ENCODE data around the gene CAPN8. TPM values are rescaled to one million over a fixed set of nuclear protein-coding genes. Genes with fewer than 3 reads are reported as not detected.

Gene CAPN8
- total RNA-seq, 6 experiments from 2014 or later = 0.35 to 1.1 TPM; not detected in 4

GRCh38 chr1:223653015-223653414 is 12.5 kb downstream of the CAPN8 start:
- no peak overlapping the region for H3K27ac ChIP-seq
- WGBS (ENCODE audit: insufficient coverage, low coverage, low lambda C conversion rate, missing lambda C conversion rate) = 92% methylated on average over 8 of the region's 14 CpGs
- intact Hi-C loops (cut with DNase I) = no loop called here

GRCh38 chr1:223652436-223652941 is 13.0 kb downstream of the CAPN8 start:
- intact Hi-C loops (cut with DNase I) = no loop called here
- WGBS (ENCODE audit: insufficient coverage, low coverage, low lambda C conversion rate, missing lambda C conversion rate) = 78% methylated on average over 8 of the region's 12 CpGs
- DNase-seq (no peak), ATAC-seq (no peak)
- TF ChIP-seq CTCF (IDR thresholded peaks at IDR 0.05) (no peak), POLR2A (IDR thresholded peaks at IDR 0.05) (no peak)
- no peaks in the 10 kb centered on the region for H3K9me3 ChIP-seq
- peaks cover 0 to 7% (median 0%) of the 10 kb centered on the region in 4 donors for H3K4me1 ChIP-seq
- H3K27me3 ChIP-seq = no peaks in the 10 kb centered on the region
- no peak overlapping the region for H3K27ac ChIP-seq
- no peak overlapping the region for H3K4me3 ChIP-seq
- no peaks in the 10 kb centered on the region for H3K36me3 ChIP-seq

More at GRCh38 chr1:223653015-223653414, 12.5 kb downstream of the CAPN8 start:
- no peaks in the 10 kb centered on the region for H3K9me3 ChIP-seq
- no peaks in the 10 kb centered on the region for H3K27me3 ChIP-seq
- DNase-seq = no peak
- no peak overlapping the region for H3K4me3 ChIP-seq
- TF ChIP-seq CTCF (IDR thresholded peaks at IDR 0.05) = no peak
- no peak for TF ChIP-seq POLR2A (IDR thresholded peaks at IDR 0.05)
- no peaks in the 10 kb centered on the region for H3K36me3 ChIP-seq
- H3K4me1 ChIP-seq = peaks cover 0 to 7% (median 0%) of the 10 kb centered on the region in 4 donors
- ATAC-seq = no peak

GRCh38 chr1:223651291-223651991 is 14.1 kb downstream of the CAPN8 start:
- no peaks in the 10 kb centered on the region for H3K36me3 ChIP-seq
- 72% methylated on average over 8 of the region's 8 CpGs for WGBS (ENCODE audit: insufficient coverage, low coverage, low lambda C conversion rate, missing lambda C conversion rate)
- no peak for ATAC-seq
- H3K4me3 ChIP-seq = no peak overlapping the region
- H3K9me3 ChIP-seq = no peaks in the 10 kb centered on the region
- no peaks in the 10 kb centered on the region for H3K27me3 ChIP-seq
- no peak for DNase-seq
- no peak overlapping the region for H3K27ac ChIP-seq
- TF ChIP-seq CTCF (IDR thresholded peaks at IDR 0.05) = no peak
- TF ChIP-seq POLR2A (IDR thresholded peaks at IDR 0.05) = no peak
- intact Hi-C loops (cut with DNase I) = no loop called here
- peaks cover 0 to 7% (median 0%) of the 10 kb centered on the region in 4 donors for H3K4me1 ChIP-seq

- DNase-seq = no peak
- no peak for ATAC-seq
- Histone ChIP-seq H3K9me3 (no peaks in the 10 kb centered on the region), H3K4me1 (peaks cover 0 to 6% (median 0%) of the 10 kb centered on the region in 4 donors), H3K36me3 (no peaks in the 10 kb centered on the region), H3K4me3 (no peak overlapping the region), H3K27ac (no peak overlapping the region), H3K27me3 (no peaks in the 10 kb centered on the region)
- intact Hi-C loops (cut with DNase I) = no loop called here
- TF ChIP-seq CTCF (IDR thresholded peaks at IDR 0.05) (no peak), POLR2A (IDR thresholded peaks at IDR 0.05) (no peak)
- 47% methylated on average over 2 of the region's 2 CpGs for WGBS (ENCODE audit: insufficient coverage, low coverage, low lambda C conversion rate, missing lambda C conversion rate)
Observed at GRCh38 chr1:223650465-223650864, 15.0 kb downstream of the CAPN8 start.

All from right lobe of liver (tissue), 6 donors.